ENCODE data around the gene SPDEF.

Gene SPDEF

DNA sequence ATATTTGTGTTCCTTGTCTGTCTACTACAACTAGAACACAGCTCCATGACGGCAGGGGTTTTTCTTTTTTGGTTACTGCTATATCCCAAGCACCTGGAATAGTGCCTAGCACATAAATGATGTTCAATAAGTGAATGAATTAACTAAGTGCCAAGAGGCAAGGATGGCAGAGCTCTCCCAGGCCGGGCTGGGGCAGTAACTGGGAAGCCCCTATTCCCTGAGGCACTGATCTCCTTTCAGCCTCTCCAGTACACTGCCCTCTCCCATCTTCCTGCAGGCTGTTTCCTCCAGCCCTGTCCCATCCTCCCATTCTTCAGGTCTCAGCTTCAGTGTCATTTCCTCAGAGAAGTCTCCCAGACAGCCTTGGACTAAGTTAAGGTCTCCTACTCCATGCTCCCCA, 29.0 kb upstream of the SPDEF start:
- CTCF ChIA-PET, result no interaction called here
- POLR2A ChIA-PET (ENCODE audit: low non-redundant PET), result no interaction called here
- no peak overlapping the region for H3K27ac ChIP-seq
- TF ChIP-seq, protein P1, sequence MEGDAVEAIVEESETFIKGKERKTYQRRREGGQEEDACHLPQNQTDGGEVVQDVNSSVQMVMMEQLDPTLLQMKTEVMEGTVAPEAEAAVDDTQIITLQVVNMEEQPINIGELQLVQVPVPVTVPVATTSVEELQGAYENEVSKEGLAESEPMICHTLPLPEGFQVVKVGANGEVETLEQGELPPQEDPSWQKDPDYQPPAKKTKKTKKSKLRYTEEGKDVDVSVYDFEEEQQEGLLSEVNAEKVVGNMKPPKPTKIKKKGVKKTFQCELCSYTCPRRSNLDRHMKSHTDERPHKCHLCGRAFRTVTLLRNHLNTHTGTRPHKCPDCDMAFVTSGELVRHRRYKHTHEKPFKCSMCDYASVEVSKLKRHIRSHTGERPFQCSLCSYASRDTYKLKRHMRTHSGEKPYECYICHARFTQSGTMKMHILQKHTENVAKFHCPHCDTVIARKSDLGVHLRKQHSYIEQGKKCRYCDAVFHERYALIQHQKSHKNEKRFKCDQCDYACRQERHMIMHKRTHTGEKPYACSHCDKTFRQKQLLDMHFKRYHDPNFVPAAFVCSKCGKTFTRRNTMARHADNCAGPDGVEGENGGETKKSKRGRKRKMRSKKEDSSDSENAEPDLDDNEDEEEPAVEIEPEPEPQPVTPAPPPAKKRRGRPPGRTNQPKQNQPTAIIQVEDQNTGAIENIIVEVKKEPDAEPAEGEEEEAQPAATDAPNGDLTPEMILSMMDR (conservative IDR thresholded peaks at IDR 0.05; ENCODE audit: low read depth), result no peak
- no peak for DNase-seq (ENCODE audit: low spot score)

DNA sequence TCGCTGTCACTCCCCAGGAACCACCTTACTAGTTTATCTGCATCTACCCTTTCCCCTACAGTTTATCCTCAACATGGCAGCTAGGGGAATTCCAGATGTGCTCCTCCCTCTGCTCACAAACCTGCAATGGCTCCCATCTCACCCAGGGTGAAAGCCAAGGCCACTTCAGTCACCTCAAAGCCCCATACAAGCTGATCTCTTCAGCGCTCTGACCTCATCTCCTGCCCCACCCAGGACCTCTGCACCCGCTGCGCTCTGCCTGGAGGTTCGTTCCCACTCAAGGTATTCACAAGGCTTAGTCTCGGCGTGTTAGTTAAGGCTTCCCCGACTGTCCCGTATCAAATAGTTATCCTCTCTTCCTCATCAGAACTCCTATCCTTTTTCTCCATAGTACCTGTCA, 28.6 kb upstream of the SPDEF start:
- DNase-seq (ENCODE audit: low spot score), result no peak
- CTCF ChIA-PET, result interaction anchor here (0.5 kb wide), 1 partner anchor 585 kb away, joined by 3 read pairs; no protein-coding TSS in a partner anchor
- POLR2A ChIA-PET (ENCODE audit: low non-redundant PET), result no interaction called here
- H3K27ac ChIP-seq, result no peak overlapping the region
- TF ChIP-seq, protein P1 (conservative IDR thresholded peaks at IDR 0.05; ENCODE audit: low read depth), result no peak

DNA sequence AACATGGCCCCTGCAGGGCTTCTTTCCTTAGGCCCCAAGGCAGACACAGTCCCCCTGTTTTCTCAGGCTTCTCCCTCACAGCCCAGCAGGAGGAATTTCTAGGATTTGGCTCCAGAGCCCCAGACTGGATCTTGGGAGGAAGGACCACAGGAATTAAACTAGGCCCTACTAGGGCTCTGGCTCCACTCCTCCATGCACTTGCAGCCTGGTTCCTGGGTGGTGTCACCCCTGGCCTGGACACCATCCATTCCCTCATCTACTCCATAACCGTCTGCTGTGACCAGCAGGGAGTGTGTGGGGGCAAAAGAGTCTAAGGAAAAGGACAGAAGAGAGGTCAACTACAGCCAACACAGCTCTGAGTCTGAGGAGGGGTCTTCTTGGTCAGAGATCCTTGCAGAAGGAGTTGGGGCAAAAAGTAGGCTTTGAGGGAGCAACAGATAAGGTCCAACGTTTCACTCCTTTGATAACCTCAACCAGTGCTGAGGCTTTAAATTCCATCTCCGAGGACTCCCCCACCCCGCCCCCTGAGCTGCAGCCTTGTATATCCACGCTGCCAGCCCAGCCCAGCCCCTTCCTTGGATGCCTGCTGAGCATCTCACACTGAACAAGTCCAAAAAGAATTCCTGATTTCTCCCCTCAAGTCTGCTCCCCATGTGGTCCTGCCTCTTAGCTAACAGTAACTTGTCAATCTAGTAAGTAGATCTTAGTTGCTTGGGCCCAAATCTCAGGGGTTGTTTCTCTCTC, 27.9 kb upstream of the SPDEF start:
- TF ChIP-seq, protein P1 (conservative IDR thresholded peaks at IDR 0.05; ENCODE audit: low read depth), result no peak
- no peak overlapping the region for H3K27ac ChIP-seq
- no peak for DNase-seq (ENCODE audit: low spot score)
- ChIA-PET CTCF (interaction anchor here (0.5 to 0.6 kb wide), 2 partner anchors 388 to 584 kb away, joined by 3 to 6 read pairs; no protein-coding TSS in a partner anchor), POLR2A (ENCODE audit: low non-redundant PET) (no interaction called here)

DNA sequence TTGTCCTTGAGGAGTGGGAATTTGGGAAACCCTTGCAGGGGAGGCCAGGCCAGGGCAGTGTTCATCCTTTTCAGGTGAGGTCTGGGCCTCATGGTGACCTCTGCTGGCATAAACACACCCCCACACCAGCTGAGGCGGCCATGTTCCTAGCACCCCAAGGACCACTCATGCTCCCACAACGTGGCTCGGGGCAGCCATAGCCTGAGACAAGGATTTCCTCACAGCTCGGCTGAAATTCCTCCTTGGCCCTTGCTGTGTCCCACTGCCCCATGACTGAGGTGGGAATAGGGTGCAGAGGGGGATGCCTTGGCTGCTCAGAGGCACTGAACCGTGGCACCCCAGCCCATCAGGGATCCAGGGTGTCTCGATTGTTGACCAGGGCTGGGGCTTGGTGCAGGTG, 27.3 kb upstream of the SPDEF start:
- ChIA-PET POLR2A (ENCODE audit: low non-redundant PET) (no interaction called here), CTCF (interaction anchor here (0.7 kb wide), 1 partner anchor 168 kb away, joined by 4 read pairs; no protein-coding TSS in a partner anchor)
- no peak overlapping the region for H3K27ac ChIP-seq
- TF ChIP-seq, protein P1 (conservative IDR thresholded peaks at IDR 0.05; ENCODE audit: low read depth), result no peak
- DNase-seq (ENCODE audit: low spot score), result no peak

DNA sequence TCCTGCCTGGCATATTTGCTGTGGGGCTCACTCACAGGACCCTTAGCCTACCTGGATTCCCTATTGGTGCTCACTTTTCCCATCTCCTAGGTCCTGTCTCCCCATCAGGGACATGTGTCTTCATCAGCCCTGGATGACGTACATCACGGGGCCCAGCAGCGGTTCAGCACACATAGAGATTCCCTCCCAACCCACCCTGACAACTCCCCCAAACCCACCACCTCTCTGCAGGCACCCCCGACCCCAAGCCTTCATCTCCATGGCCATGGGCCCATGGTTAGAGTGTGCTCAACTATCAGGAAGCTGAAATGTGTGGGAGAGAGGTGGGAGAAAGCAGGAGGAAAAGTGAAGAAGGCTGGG, 25.4 kb upstream of the SPDEF start:
- POLR2A ChIA-PET (ENCODE audit: low non-redundant PET), result no interaction called here
- no peak overlapping the region for H3K27ac ChIP-seq
- TF ChIP-seq, protein P1 (conservative IDR thresholded peaks at IDR 0.05; ENCODE audit: low read depth), result no peak
- DNase-seq (ENCODE audit: low spot score), result no peak
- CTCF ChIA-PET, result no interaction called here

- no peak overlapping the region for H3K27ac ChIP-seq
- DNase-seq (ENCODE audit: low spot score), result no peak
- TF ChIP-seq, protein P1 (conservative IDR thresholded peaks at IDR 0.05; ENCODE audit: low read depth), result no peak
- CTCF ChIA-PET, result no interaction called here
- POLR2A ChIA-PET (ENCODE audit: low non-redundant PET), result interaction anchor here (0.6 kb wide), 1 partner anchor 51 kb away, joined by 3 read pairs; no protein-coding TSS in a partner anchor
Measured at GRCh38 chr6:34580707-34581560, 24.8 kb upstream of the SPDEF start.
